ENCODE results near the gene KAT7.

KAT7 gene

GRCh38 chr17:49776551-49777300, 11.8 kb upstream of the KAT7 start:
- Histone ChIP-seq H3K9ac (ENCODE audit: low read depth, low read length) (no peak overlapping the region), H2AFZ (ENCODE audit: low read depth, low read length) (no peak overlapping the region), H3K36me3 (ENCODE audit: insufficient read depth, low read length) (no peaks in the 10 kb centered on the region), H3K4me1 (ENCODE audit: insufficient read depth, low read length) (no peaks in the 10 kb centered on the region), H3K27ac (ENCODE audit: low read length) (no peak overlapping the region), H3K9me3 (ENCODE audit: insufficient read depth, low read length, severe bottlenecking) (no peaks in the 10 kb centered on the region), H3K79me2 (ENCODE audit: insufficient read depth, low read length) (no peaks in the 10 kb centered on the region), H4K20me1 (ENCODE audit: insufficient read depth, low read length) (no peaks in the 10 kb centered on the region), H3K4me2 (ENCODE audit: insufficient read depth, low read length) (no peak overlapping the region), H3K27me3 (ENCODE audit: insufficient read depth, low read length, poor library complexity) (peaks cover 3% of the 10 kb centered on the region), H3K4me3 (ENCODE audit: low read depth in 1 of 2, low read length in 2 of 2) (no peak overlapping the region)
- ATAC-seq (ENCODE audit: insufficient read depth, low read depth) = no peak
- no peak for TF ChIP-seq EZH2 (IDR thresholded peaks at IDR 0.05; ENCODE audit: borderline replicate concordance, low read depth, low read length, severe bottlenecking)
- no peak for TF ChIP-seq CTCF (IDR thresholded peaks at IDR 0.05; ENCODE audit: borderline replicate concordance, extremely low read depth, low read length, poor library complexity, severe bottlenecking)
- DNase-seq = no peak

GRCh38 chr17:49777563-49777962, 10.9 kb upstream of the KAT7 start:
- Histone ChIP-seq H3K27ac (ENCODE audit: low read length) (no peak overlapping the region), H4K20me1 (ENCODE audit: insufficient read depth, low read length) (no peaks in the 10 kb centered on the region), H3K27me3 (ENCODE audit: insufficient read depth, low read length, poor library complexity) (peaks cover 3% of the 10 kb centered on the region), H3K36me3 (ENCODE audit: insufficient read depth, low read length) (no peaks in the 10 kb centered on the region), H3K9ac (ENCODE audit: low read depth, low read length) (no peak overlapping the region), H2AFZ (ENCODE audit: low read depth, low read length) (no peak overlapping the region), H3K9me3 (ENCODE audit: insufficient read depth, low read length, severe bottlenecking) (no peaks in the 10 kb centered on the region), H3K4me3 (ENCODE audit: low read depth in 1 of 2, low read length in 2 of 2) (no peak overlapping the region), H3K4me2 (ENCODE audit: insufficient read depth, low read length) (no peak overlapping the region), H3K4me1 (ENCODE audit: insufficient read depth, low read length) (no peaks in the 10 kb centered on the region), H3K79me2 (ENCODE audit: insufficient read depth, low read length) (no peaks in the 10 kb centered on the region)
- no peak for TF ChIP-seq CTCF (IDR thresholded peaks at IDR 0.05; ENCODE audit: borderline replicate concordance, extremely low read depth, low read length, poor library complexity, severe bottlenecking)
- no peak for TF ChIP-seq EZH2 (IDR thresholded peaks at IDR 0.05; ENCODE audit: borderline replicate concordance, low read depth, low read length, severe bottlenecking)
- ATAC-seq (ENCODE audit: insufficient read depth, low read depth) (no peak), DNase-seq (no peak)

- Histone ChIP-seq H3K4me1 (ENCODE audit: insufficient read depth, low read length) (no peaks in the 10 kb centered on the region), H3K27ac (ENCODE audit: low read length) (no peak overlapping the region), H3K9me3 (ENCODE audit: insufficient read depth, low read length, severe bottlenecking) (no peaks in the 10 kb centered on the region), H3K4me3 (ENCODE audit: low read depth in 1 of 2, low read length in 2 of 2) (no peak overlapping the region), H3K36me3 (ENCODE audit: insufficient read depth, low read length) (no peaks in the 10 kb centered on the region), H4K20me1 (ENCODE audit: insufficient read depth, low read length) (no peaks in the 10 kb centered on the region), H2AFZ (ENCODE audit: low read depth, low read length) (no peak overlapping the region), H3K27me3 (ENCODE audit: insufficient read depth, low read length, poor library complexity) (peaks cover 3% of the 10 kb centered on the region), H3K79me2 (ENCODE audit: insufficient read depth, low read length) (no peaks in the 10 kb centered on the region), H3K9ac (ENCODE audit: low read depth, low read length) (no peak overlapping the region), H3K4me2 (ENCODE audit: insufficient read depth, low read length) (no peak overlapping the region)
- ATAC-seq (ENCODE audit: insufficient read depth, low read depth) (no peak), DNase-seq (no peak)
- no peak for TF ChIP-seq CTCF (IDR thresholded peaks at IDR 0.05; ENCODE audit: borderline replicate concordance, extremely low read depth, low read length, poor library complexity, severe bottlenecking)
- no peak for TF ChIP-seq EZH2 (IDR thresholded peaks at IDR 0.05; ENCODE audit: borderline replicate concordance, low read depth, low read length, severe bottlenecking)
Measured at GRCh38 chr17:49779156-49779738, 9.2 kb upstream of the KAT7 start.

Measured in DND-41 (cell line).